NCI-H2196 (cell line): ENCODE data around the gene MIEN1.
A peak's percentile ranks its signal among the peaks of the same experiment; 100 is the strongest.
"Not testable (repeated sequence)": the region's sequence is repeated elsewhere in the genome, so short reads cannot be mapped to it uniquely, and the experiment has no call there.

Experiments used
- DNase-seq: peaks from one replicate; lab custom pipeline; 2025; ENCODE audit not compliant: unreplicated experiment; lab: John Stamatoyannopoulos, UW

MIEN1 gene, protein sequence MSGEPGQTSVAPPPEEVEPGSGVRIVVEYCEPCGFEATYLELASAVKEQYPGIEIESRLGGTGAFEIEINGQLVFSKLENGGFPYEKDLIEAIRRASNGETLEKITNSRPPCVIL

DNA sequence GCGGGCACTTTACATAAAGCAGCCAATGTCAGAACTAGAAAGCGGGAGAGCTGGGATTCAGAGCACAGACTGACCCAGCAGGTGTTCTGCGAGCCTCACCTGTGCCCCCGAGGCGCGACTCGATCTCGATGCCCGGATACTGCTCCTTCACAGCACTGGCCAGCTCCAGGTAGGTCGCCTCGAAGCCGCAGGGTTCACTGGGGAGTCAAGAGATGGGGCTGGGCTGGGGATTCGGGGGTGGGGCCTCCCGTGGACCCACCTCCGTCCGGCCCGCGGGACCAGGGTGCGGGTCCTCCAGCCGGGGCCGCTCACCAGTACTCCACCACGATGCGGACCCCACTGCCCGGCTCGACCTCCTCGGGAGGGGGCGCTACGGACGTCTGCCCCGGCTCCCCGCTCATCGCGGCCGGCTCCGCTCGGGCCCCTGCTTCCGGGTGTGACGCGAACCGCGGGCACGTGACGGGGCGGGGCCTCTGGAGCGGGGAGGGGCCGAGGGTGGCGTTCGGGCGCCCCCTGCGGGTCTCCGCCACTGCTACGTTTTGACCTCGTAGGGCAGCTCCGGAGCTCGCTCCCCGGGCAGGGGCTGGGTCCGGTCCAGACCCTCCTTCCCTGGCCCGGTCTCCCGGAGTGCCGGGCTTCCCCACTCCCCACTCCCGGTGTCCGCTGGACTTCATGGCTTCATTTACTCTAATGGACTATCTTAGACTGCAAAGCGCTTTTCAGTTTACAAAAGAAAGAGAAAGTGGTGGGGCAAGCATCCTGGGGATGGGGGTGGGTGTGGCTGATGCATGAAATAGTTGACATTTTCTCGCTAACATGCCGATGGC is at the start of gene MIEN1:
Gene MIEN1, minus strand, starts transcription at position 438 of the 827 bp plus-strand sequence. Its CDS starts 37 bp downstream, at position 401.
- peak; percentile 71 for DNase-seq

- DNase-seq = no peak
These were observed 47.4 kb upstream of the MIEN1 start for GRCh38 chr17:39777534-39778365.

- no peak for DNase-seq
These were observed 45.9 kb upstream of the MIEN1 start for GRCh38 chr17:39776252-39776651.

- no peak for DNase-seq
These were observed 44.7 kb upstream of the MIEN1 start for GRCh38 chr17:39775031-39775430.

DNA sequence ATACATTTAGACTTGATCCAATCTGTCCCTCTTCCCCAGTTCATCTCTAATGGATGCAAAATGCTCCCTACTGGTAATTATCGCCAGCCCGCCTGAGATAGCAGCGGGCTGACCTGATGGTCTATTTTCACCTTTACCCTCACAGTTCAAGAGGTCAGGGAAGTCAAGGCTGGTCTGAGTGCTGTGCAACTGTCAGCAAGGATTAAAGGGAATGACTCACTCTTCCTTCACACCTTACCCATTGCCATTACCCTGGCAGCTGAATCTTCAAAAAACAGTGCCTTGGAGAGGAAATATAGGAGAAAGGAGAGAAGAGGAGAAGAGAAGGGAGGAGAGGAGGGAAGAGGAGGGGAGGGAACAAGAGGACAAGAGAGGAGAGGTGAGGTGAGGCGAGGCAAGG is 43.7 kb upstream of the MIEN1 start:
- DNase-seq = no peak

GRCh38 chr17:39772987-39773934 is 42.9 kb upstream of the MIEN1 start:
- no peak for DNase-seq

- no peak for DNase-seq
These were observed 42.1 kb upstream of the MIEN1 start for GRCh38 chr17:39772415-39772814.

- peak; percentile 81 for DNase-seq
These were observed 39.7 kb upstream of the MIEN1 start for GRCh38 chr17:39769974-39770587.

GRCh38 chr17:39767147-39767546 is 36.8 kb upstream of the MIEN1 start:
- DNase-seq = no peak

GRCh38 chr17:39765766-39766165 is 35.4 kb upstream of the MIEN1 start:
- no peak for DNase-seq

DNA sequence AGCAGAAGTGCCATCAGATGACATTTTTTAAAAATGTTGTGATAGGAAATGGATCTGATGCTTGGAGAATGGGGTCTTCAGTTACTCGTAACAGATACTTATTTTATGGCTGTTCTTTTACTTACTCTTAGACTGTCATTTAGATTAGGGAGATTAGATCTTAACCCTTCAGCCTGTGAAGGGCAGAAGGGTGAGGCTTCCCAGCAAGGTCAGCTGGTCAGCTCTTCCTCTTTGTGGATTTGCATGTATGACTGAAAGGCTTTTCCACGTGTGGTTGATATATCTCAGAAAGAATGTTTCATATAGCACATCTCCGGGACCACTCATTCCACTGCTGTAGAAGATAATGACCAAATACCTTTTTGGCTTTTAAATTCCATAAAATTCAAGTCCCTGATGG is 34.8 kb upstream of the MIEN1 start:
- DNase-seq = no peak

DNA sequence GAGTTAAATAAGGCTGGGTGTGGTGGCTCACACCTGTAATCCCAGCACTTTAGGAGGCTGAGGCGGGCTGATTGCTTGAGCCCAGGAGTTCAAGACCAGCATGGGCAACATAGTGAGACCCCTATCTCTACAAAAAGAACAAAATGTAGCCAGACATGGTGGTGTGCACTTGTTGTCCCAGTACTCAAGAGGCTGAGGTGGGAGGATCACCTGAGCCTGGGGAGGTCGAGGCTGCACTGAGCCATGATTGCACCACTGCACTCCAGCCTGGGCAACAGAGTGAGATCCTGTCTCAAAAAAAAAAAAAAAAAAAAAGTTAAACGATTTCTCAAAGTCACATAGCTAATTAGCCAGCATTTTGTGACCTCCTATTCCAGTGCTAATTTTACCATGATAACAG is 33.8 kb upstream of the MIEN1 start:
- not testable (repeated sequence) for DNase-seq

DNA sequence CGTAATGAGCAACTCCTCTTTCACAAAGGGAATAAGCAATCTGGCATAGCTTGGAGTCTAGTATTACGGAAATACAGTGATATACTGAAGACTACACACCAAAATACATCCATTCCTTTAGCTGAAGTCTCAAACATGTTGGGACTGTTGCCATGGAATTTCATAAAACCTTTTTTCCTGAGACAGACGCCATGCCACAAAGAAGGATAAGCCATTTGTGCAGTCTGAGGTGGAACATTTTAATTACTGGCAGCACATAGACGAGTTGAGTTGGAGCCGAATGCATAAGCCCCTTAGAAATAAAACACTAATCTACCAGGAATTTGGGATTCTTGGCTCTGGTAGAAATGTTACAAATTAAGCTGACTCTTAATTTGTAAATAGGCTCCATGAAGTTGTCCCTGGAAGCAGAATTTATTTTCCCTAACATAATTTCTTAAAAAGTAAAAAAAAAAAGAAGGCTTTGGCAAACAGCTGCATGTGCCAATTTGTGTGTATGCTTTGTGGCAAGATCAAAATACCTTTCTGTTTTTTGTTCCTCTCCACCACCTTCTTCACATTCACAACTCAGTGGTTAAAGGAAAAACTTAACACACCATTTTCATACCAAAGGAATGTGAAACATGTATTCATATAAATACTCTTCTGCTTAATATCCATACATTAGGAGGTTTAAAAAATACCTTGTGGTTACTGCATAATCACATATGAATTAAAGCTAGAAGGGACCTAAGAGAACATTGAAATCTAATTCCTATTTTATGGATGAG is 32.9 kb upstream of the MIEN1 start:
- no peak for DNase-seq

GRCh38 chr17:39761861-39762496 is 31.6 kb upstream of the MIEN1 start:
- no peak for DNase-seq

DNA sequence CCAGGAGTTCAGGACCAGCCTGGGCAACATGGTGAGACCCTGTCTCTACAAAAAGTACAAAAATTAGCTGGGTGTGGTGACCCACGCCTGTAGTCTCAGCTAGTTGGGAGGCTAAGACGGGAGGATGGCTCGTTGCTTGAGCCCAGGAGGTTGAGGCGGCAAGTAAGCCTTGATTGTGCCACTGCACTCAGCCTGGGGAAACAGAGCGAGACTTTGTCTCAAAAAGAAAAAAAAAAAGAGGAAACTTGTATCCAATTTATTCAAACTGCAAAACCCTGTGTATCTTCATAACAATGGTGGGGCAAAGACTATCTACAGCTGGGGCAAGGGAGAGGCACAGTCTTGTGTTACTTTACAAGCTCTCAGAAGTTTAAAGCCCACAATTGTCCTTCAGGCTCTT is 28.9 kb upstream of the MIEN1 start:
- DNase-seq = no peak

DNA sequence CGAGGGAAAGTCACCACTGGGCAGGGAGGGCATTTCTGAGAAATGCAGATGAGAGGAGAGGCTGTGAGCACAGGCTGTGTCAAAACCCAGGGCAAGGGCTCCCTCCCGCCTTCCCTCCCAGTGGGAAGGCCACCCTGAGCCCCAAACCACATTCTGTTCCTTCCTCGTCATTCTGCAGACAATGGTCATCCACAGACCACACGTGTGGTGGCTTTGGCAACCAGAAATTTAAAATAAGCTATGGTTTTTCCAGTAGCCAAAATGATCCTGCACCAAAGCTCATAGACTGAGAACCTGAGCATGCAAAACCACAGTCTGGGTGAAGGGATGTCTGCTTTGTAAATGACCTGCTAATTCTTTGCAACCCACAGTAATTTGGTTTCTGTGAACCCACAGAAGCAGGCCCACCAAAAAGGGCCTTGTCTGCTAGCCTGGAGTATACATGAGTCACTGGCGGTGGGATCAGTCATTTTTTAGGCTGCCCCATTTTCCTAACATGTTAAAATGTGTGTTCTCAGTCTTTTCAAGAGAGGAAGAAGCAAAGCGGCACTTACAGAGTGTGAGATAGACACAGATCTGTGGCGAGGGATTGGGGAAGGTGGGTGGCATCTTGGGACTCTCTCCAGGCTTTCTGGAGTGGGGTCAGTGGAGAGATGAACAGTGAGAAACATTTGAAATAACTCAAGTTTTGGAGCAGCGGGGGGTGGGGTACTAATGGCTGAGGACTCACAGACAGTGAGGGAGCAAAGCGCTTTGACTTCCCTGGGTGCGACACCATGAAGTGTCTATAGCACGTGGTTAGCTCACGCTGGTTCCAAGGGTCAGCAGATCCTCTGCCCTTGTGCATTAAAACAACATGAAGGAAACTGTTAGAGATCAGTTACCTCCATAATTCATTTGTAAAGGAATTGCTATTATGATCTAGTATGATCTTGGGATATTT is 27.9 kb upstream of the MIEN1 start:
- no peak for DNase-seq

DNA sequence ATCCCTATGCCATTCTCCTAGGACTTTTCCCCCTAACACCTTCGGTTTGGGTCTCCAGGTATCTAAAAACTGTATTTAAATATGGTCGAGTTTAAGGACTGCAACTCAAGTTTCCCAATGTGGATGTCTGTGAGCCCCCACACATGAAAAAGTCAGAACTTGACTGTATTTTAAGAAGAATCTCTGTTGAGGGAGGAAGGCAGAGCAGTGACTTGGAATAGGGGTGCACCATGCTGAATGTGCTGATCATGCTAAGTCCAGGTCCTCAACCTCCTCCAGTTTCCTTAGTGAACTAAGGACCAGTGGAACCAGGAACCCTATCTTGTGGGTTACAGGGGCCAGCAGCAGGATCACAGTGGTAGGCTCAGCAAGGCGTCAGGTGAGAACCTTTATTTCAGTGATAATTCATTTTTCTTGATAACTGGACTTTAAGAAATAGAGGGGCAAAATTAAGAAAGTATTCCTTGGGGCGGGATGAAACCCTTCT is 26.9 kb upstream of the MIEN1 start:
- no peak for DNase-seq
